Astrocyte of the cerebellum (primary cell): ENCODE data around the gene ADAMTS16.

Experiments
- DNase-seq: peaks from one replicate; pipeline ENCODE4 v3.0.0-alpha.2; 2011; ENCODE audit warnings: low read depth
- H3K4me3 ChIP-seq: 2 replicates; pipeline ENCODE4 v1.5.1; 2011; ENCODE audit warnings: mild to moderate bottlenecking, low read depth, low read length, moderate library complexity
- CTCF ChIP-seq: IDR thresholded peaks from 2 replicates; pipeline ENCODE4 v1.5.1; 2012; ENCODE audit warnings: low read length, low read depth, moderate library complexity, mild to moderate bottlenecking; ENCODE audit errors: missing control alignments
- in situ Hi-C: cut with HindIII; loops from 2 replicates; pipeline ENCODE4 v1.10.0; 2017; ENCODE audit warnings: low sequenced_read_pairs

Gene ADAMTS16

GRCh38 chr5:5146530-5147160 lies 6.5 kb downstream of the ADAMTS16 start:
- no peak for TF ChIP-seq CTCF
- no peak overlapping the region for H3K4me3 ChIP-seq
- in situ Hi-C loops = no loop called here
- no peak for DNase-seq

- no peak for DNase-seq
- H3K4me3 ChIP-seq = no peak overlapping the region
- in situ Hi-C loops = no loop called here
- no peak for TF ChIP-seq CTCF
Measured at GRCh38 chr5:5149154-5149553, 9.0 kb downstream of the ADAMTS16 start.

DNA sequence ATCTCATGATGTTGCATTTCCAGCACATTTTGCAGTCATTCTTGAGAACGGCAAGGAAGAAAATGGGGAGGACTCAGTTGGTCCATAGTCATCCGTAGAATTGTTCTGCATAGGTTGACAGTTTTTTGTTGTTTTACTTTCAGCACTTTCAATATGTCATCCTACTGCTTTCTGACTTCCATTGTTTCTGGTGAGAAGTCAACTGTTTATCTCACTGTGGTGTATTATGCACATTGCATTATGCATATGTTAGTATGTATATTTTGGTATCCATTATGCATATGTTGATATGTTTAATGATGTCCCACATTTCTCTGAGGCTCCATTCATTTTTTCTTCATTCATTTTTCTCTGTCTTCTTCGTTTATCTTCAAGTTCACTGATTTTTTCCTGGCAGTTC lies 10.5 kb downstream of the ADAMTS16 start:
- no peak overlapping the region for H3K4me3 ChIP-seq
- DNase-seq = no peak
- no peak for TF ChIP-seq CTCF
- in situ Hi-C loops = no loop called here

GRCh38 chr5:5154733-5155132 lies 14.6 kb downstream of the ADAMTS16 start:
- no peak for DNase-seq
- in situ Hi-C loops = no loop called here
- no peak overlapping the region for H3K4me3 ChIP-seq
- no peak for TF ChIP-seq CTCF

DNA sequence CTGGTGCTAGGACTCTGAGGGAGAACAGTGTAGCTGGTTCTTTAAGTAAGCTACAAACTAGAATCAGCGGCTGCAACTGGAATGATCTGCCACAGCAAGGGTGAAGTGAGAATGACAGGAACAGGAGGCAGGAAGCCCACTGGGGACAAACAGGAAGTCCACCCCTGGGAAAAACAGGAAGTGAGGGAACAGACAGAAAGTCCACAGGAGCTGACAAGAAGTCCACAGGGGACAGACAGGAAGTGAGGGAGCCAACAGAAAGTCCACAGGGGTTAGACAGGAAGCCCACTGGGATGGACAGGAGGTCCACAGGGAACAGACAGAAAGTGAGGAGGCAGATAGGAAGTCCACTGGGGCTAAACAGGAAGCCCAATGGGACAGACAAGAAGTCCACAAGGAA lies 15.5 kb downstream of the ADAMTS16 start:
- DNase-seq = no peak
- in situ Hi-C loops = no loop called here
- H3K4me3 ChIP-seq = no peak overlapping the region
- TF ChIP-seq CTCF = no peak

DNA sequence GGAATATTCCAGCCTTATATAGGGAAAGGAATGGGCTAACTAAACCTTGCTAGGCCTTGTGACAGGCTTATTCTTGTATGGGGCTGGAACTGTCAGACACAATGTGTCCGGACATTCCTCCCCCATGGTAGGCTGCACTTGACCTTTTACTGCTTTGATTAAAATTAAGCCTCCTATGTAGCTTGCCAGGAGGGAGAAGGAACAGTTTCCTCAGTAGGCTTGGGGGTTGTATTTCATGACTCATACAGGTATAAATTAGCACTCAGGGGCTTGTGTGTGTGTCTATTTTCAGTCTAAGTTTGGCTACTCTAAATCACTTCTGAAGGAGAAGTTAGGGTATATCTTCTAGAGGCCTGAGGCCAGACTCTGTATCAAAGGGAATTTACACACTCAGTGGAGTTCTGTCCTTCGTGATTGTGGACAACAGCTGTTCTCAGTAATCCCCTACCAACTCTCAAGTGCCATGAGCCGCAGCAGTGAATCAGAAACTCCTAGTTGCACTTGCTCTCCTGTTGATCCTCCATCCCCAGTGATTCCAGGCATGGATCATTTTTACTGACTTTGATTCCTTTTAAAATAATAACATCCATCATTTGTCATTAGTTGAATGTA lies 16.4 kb downstream of the ADAMTS16 start:
- H3K4me3 ChIP-seq = no peak overlapping the region
- in situ Hi-C loops = no loop called here
- no peak for DNase-seq
- TF ChIP-seq CTCF = no peak
